Fibroblast of the aortic adventitia (primary cell): ENCODE results near the gene SIGLEC1. TPM values are rescaled to one million over a fixed set of nuclear protein-coding genes. Genes with fewer than 3 reads are reported as not detected.

Source experiments
- DNase-seq: peaks from one replicate; pipeline ENCODE4 v3.0.0-alpha.2; 2010; ENCODE audit warnings: low read depth
- H3K4me3 ChIP-seq: 2 replicates; pipeline ENCODE4 v1.5.1; 2011; ENCODE audit warnings: low read depth, mild to moderate bottlenecking, control low read depth, low read length, moderate library complexity
- CTCF ChIP-seq: IDR thresholded peaks from 2 replicates; pipeline ENCODE4 v1.5.1; 2011; ENCODE audit warnings: mild to moderate bottlenecking, low read length, control low read depth, inconsistent platforms; ENCODE audit not compliant: insufficient read depth
- total RNA-seq: library from RNA; depleted of rRNA; stranded (reverse); fragments of >200 nt; gene quantifications from 2 replicates; pipeline ENCODE4 v1.2.3, GENCODE V29; 2012; ENCODE audit warnings: low replicate concordance

The SIGLEC1 gene
- total RNA-seq, 1 donor, result not detected

DNA sequence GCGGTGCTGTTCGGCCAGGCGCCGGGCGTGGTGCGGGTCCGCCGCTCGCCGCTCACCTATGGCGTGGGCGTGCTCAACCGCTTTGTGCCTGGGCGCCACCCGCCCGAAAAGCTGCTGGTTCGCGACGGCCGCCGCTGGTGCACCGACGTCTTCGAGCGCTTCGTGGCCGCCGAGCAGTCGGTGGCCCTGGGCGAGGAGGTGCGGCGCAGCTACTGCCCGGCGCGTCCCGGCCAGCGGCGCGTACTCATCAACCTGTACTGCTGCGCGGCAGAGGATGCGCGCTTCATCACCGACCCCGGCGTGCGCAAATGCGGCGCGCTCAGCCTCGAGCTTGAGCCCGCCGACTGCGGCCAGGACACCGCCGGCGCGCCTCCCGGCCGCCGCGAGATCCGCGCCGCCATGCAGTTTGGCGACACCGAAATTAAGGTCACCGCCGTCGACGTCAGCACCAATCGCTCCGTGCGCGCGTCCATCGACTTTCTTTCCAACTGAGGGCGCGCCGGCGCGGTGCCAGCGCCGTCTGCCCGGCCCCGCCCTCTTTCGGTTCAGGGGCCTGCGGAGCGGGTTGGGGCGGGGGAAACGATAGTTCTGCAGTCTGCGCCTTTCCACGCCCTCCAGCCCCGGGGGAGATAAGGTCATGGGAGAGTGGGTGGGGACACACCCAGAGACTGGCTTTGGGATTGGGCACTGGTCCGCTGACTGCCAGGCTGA, 39.4 kb upstream of the SIGLEC1 start:
- TF ChIP-seq CTCF, result no peak
- no peak overlapping the region for H3K4me3 ChIP-seq
- no peak for DNase-seq

- DNase-seq, result no peak
- H3K4me3 ChIP-seq, result no peak overlapping the region
- TF ChIP-seq CTCF, result no peak
These were observed 38.9 kb upstream of the SIGLEC1 start for GRCh38 chr20:3751305-3751674.

DNA sequence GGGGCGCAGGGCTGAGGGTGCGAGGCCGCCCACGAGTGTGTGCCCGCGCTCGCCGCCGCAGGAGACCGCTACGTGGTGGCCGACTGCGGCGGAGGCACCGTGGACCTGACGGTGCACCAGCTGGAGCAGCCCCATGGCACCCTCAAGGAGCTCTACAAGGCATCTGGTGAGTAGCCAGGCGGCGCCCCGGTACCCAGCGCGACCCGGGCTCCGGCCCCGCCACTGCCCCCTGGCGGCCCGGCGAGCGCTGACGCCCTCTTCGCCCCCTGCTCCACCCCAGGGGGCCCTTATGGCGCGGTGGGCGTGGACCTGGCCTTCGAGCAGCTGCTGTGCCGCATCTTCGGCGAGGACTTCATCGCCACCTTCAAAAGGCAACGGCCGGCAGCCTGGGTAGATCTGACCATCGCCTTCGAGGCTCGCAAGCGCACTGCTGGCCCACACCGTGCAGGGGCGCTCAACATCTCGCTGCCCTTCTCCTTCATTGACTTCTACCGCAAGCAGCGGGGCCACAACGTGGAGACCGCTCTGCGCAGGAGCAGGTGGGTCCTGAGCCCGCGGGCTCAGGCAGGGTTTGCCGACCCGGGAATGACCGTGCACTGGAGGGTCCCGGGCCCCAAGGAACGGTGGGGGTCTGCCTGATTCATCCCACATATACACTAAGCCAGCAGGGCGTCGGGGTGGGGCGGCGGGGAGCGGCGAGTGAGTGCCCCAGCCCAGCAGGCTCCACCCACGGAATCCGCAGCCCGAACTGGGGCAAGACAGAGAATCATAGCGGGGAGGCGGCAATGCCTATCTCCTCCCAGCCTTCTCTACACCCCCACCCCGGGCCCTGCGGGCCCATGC, 37.5 kb upstream of the SIGLEC1 start:
- no peak for TF ChIP-seq CTCF
- no peak overlapping the region for H3K4me3 ChIP-seq
- no peak for DNase-seq

DNA sequence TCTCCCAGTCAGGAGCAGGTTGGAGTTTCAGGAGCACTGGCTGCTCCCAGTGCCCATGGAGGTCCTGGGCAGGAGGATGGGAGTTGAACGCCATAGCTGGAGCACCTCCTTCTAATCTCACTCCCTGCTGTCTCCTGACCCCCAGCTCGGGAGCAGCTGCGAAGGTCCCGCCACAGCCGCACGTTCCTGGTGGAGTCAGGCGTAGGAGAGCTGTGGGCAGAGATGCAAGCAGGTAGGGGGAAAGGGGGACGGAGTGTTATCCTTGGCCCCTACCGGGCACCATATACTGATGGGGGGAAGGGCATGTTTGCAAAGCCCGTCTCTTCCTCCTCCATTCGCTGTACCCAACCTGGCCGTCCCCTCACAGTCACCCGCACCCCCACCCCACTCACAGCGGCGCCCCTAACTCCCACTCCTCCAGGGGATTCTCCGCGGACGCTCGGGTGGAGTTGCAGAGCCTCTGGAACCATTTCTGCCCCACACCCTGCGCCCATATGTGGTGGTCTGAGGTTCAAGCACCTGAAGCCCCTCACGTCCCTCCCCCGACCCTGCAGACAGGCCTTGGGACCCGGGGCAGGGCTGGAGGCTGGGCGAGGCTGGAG, 36.8 kb upstream of the SIGLEC1 start:
- no peak for DNase-seq
- no peak for TF ChIP-seq CTCF
- H3K4me3 ChIP-seq, result no peak overlapping the region

GRCh38 chr20:3748073-3748472, 35.7 kb upstream of the SIGLEC1 start:
- no peak for DNase-seq
- TF ChIP-seq CTCF, result no peak
- no peak overlapping the region for H3K4me3 ChIP-seq

- DNase-seq, result no peak
- no peak for TF ChIP-seq CTCF
- H3K4me3 ChIP-seq, result no peak overlapping the region
These were observed 35.1 kb upstream of the SIGLEC1 start for GRCh38 chr20:3747471-3747870.
